GM12873 (cell line): ENCODE data around the gene HNRNPH2.

Experiments
- TF ChIP-seq, protein P1 (sequence below): IDR thresholded peaks from 2 replicates; pipeline ENCODE4 v1.5.1; 2012; ENCODE audit warnings: low read depth, mild to moderate bottlenecking, moderate library complexity, low read length, control low read depth; ENCODE audit not compliant: insufficient read depth; ENCODE audit errors: missing control alignments

HNRNPH2 gene

GRCh38 chrX:101398694-101399093 is 9.3 kb upstream of the HNRNPH2 start:
- TF ChIP-seq, protein P1, sequence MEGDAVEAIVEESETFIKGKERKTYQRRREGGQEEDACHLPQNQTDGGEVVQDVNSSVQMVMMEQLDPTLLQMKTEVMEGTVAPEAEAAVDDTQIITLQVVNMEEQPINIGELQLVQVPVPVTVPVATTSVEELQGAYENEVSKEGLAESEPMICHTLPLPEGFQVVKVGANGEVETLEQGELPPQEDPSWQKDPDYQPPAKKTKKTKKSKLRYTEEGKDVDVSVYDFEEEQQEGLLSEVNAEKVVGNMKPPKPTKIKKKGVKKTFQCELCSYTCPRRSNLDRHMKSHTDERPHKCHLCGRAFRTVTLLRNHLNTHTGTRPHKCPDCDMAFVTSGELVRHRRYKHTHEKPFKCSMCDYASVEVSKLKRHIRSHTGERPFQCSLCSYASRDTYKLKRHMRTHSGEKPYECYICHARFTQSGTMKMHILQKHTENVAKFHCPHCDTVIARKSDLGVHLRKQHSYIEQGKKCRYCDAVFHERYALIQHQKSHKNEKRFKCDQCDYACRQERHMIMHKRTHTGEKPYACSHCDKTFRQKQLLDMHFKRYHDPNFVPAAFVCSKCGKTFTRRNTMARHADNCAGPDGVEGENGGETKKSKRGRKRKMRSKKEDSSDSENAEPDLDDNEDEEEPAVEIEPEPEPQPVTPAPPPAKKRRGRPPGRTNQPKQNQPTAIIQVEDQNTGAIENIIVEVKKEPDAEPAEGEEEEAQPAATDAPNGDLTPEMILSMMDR: no peak

DNA sequence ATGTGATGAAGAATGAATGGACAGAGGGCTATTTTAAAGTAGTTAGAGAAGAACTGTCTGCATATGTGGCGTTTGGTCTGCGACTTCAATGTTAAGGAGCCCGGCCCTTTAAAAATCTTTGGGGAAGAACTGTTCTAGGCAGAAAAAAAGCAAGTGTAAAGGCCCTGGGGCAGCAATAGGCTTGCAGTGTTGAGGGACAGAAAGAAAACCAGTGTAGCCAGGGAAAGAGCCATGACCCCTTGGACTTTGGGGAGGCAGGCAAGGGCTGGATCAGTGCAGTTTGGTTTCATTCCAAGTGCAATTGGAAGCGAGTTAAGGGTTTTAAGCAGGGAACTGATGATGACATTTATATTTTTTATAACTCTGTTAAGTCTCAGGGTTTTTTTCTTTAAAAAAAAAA is 8.2 kb upstream of the HNRNPH2 start:
- TF ChIP-seq, protein P1: no peak

GRCh38 chrX:101407167-101407747 is 765 bp upstream of the HNRNPH2 start:
- TF ChIP-seq, protein P1: no peak

DNA sequence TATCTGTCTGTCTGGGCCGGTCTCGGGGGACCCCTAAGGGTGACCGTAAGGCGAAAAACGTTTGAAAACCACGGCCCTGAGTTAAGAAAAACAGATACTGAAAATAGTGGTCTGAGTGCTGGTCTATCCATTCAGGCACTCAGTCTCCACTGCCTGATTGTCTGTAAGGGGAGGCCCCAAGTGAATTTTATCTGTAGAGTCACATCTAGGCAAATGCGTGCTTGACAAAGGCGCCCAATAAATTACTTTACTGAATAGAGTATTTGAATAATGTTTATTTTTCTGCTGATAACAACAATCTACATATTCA is 465 bp downstream of the HNRNPH2 start:
- TF ChIP-seq, protein P1: no peak

DNA sequence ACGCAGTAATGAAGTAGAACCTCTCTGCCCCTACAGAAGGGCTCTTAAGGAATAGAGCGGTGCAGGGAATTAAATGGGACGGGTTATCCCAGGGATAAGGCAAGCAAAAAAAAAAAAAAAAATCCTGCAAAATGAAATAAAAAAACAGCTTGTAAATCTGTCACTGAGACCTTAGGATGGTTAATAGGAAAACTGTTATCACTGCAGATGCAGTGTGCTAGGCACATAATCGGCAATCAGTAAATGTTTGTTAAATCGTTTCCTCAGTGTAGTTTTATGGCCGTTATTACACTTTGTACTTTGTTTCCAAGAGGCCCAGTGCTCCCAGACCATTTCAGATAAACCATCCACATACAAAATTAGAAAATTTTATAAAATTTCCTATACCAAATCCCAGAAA is 1.0 kb downstream of the HNRNPH2 start:
- TF ChIP-seq, protein P1: no peak

- TF ChIP-seq, protein P1: no peak
These were observed 2.4 kb downstream of the HNRNPH2 start for GRCh38 chrX:101410461-101410860.

GRCh38 chrX:101411984-101412383 is 4.0 kb downstream of the HNRNPH2 start:
- TF ChIP-seq, protein P1: no peak
